Fibroblast of upper back skin (primary cell): ENCODE results near the gene SCNN1A.

ENCODE experiments used
- DNase-seq: peaks from one replicate; pipeline ENCODE4 v3.0.0-alpha.2; 2013

Gene SCNN1A

GRCh38 chr12:6375269-6376078, at the start of gene SCNN1A:
TSS of gene SCNN1A (minus strand) at chr12:6375563. CDS start at chr12:6374783, 780 bp downstream.
- DNase-seq: no peak

- no peak for DNase-seq
These were observed 49.5 kb upstream of the SCNN1A start for GRCh38 chr12:6424866-6425265.

DNA sequence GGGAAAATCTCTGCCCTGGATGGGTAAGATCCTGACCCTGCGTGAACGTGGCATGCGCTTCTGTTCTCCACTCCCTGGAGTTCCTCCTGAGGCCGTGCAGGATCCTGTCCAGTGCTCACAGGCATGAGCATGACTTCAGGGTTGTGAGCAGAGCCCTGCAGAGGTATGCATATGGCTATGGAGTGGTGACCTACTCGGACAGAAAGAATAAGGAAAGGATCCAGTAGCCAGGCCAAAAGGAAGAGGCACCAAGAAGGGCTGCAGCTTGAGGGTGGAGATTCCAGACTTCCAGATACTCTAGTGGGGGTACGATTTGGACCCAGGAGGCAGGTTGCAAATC, 48.6 kb upstream of the SCNN1A start:
- no peak for DNase-seq

DNA sequence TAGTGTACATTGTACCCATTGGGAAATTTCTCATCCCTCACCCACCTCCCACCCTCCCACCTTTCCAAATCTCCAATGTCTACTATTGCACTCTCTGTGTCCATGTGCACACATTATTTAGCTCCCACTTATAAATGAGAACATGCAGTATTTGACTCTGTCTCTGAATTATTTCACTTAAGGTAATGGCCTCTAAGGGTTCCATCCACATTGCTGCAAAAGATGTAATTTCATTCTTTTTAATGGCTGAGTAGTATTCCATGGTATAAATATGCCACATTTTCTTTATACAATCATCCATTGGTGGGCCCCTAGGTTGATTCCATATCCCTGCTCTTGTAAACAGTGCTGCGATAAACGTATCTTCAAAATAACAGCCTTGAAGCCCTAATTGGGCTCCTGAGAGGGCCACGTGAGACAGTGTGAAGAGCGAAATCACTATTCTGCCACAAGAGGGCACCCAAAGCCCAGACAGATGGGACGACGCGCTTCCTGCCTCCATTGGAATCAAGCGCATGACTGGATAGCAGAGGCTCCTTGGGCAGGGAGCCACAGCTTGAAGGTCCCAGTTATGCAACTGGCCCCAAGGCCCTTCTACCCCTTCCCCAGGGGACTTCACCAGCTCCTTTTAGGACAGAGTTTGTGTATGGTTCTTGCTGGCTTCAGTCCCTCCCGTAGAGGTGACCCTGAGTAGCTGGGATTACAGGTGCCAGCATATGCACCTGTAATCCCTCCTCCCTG, 48.1 kb upstream of the SCNN1A start:
- peak; percentile 91 for DNase-seq

- no peak for DNase-seq
These were observed 45.0 kb upstream of the SCNN1A start for GRCh38 chr12:6420364-6420763.

GRCh38 chr12:6418796-6419195, 43.4 kb upstream of the SCNN1A start:
- no peak for DNase-seq

GRCh38 chr12:6416596-6416995, 41.2 kb upstream of the SCNN1A start:
- no peak for DNase-seq

- no peak for DNase-seq
These were observed 32.0 kb upstream of the SCNN1A start for GRCh38 chr12:6407236-6407954.

DNA sequence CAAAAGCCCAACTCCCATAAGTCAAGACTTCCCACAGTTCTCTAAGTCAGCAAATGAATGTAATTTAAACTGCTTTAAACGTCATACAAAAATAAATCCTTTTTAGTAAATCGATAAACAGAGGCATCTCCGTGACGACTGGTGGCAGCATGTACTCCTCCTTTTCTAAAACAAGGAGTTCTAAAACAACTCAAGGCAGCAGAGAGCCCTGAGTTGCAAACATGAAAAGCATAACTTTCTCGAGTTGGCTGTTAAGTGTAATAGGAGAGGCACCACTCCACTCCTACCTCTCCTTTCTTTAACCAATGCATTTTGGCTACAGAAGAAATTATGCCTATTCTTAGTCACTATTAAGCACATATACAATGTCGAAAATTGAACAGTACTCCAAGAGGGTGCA, 30.6 kb upstream of the SCNN1A start:
- DNase-seq: no peak

DNA sequence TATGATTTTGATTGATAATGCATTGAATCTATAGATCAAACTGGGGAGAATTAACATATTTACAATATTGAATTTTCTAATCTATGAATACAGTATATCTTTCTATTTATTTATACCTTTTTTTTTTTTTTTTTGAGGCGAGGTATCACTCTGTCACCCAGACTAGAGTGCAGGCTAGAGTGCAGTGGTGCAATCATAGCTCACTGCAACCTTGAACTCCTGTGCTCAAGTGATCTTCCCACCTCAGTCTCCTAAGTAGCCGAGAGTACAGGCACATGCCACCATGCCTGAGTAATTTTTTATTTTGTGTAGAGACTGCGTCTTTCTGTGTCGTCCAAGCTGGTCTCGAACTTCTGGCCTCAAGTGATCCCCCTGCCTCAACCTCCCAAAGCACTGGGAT, 29.0 kb upstream of the SCNN1A start:
- no peak for DNase-seq

- DNase-seq: no peak
These were observed 24.7 kb upstream of the SCNN1A start for GRCh38 chr12:6399884-6400644.

- DNase-seq: no peak
These were observed 20.7 kb upstream of the SCNN1A start for GRCh38 chr12:6396031-6396430.

GRCh38 chr12:6394398-6394797, 19.0 kb upstream of the SCNN1A start:
- DNase-seq: no peak

- no peak for DNase-seq
These were observed 17.7 kb upstream of the SCNN1A start for GRCh38 chr12:6393109-6393508.

GRCh38 chr12:6392504-6392903, 17.1 kb upstream of the SCNN1A start:
- DNase-seq: no peak

- no peak for DNase-seq
These were observed 15.7 kb upstream of the SCNN1A start for GRCh38 chr12:6391013-6391412.

- no peak for DNase-seq
These were observed 14.9 kb upstream of the SCNN1A start for GRCh38 chr12:6390084-6390799.

- no peak for DNase-seq
These were observed 12.2 kb upstream of the SCNN1A start for GRCh38 chr12:6387541-6387940.

- no peak for DNase-seq
These were observed 11.1 kb upstream of the SCNN1A start for GRCh38 chr12:6386491-6386890.

GRCh38 chr12:6386038-6386437, 10.7 kb upstream of the SCNN1A start:
- no peak for DNase-seq

DNA sequence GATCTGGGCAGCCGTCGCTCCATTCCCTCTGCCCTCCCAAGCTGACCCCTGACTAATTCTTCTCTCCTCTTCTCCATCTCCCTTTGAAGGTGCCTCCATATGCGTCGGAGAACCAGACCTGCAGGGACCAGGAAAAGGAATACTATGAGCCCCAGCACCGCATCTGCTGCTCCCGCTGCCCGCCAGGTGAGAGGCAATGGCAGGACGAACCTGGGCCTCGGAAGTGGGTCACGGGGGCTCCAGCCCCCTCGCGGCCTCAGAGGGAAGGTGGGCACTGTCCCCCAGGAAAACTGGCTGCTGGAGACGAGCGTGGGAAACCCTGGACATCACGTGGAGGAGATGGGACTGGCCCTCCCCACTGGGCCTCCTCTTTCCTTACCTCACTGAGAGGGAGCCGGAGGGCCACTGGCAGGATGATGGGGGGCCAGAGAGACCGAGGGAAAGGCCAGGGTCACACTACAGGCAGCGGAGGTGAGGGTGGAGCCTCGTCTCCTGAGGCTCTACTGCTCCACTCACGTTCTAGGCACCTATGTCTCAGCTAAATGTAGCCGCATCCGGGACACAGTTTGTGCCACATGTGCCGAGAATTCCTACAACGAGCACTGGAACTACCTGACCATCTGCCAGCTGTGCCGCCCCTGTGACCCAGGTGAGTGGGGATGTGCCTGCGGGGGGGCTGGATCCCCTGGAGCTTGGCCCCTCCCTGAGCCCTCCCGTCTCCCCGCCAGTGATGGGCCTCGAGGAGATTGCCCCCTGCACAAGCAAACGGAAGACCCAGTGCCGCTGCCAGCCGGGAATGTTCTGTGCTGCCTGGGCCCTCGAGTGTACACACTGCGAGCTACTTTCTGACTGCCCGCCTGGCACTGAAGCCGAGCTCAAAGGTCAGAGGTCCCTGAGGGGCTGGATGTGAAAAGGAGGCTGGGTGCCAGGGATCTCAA, 9.4 kb upstream of the SCNN1A start:
- no peak for DNase-seq
